HepG2 (cell line): Measurements from ENCODE around the gene SELENOH. TPM values are rescaled to one million over a fixed set of nuclear protein-coding genes. Genes with fewer than 3 reads are reported as not detected.

Experiments used
- ATAC-seq: fragments of 200-7000 bp; cut with Tn5 transposase; 3 replicates; pipeline ENCODE4 v1.9.1; 2020; ENCODE audit warnings: mild to moderate bottlenecking, moderate library complexity
- BruUV-seq: library from RNA; stranded (reverse); fragments of 400-500 nt; replicated peaks from 2 replicates; lab custom pipeline; 2021; lab: Mats Ljungman, UMichigan
- CTCF ChIA-PET: fragments of 300-600 bp; formaldehyde crosslinking; extraction: SDS; loops from one replicate; lab custom pipeline; 2021; ENCODE audit warnings: low total read pairs, inconsistent platforms, low intra/inter-chr PET ratio; lab: Yijun Ruan, JAX
- POLR2A ChIA-PET: fragments of 350-600 bp; sonication (Branson Sonifier 250); formaldehyde crosslinking; loops from one replicate; lab custom pipeline; 2020; ENCODE audit warnings: antibody characterized with exemption, inconsistent platforms; lab: Yijun Ruan, JAX
- DNase-seq: peaks from one replicate; pipeline ENCODE4 v3.0.0-alpha.2; 2015; ENCODE audit warnings: low spot score
- FAIRE-seq: peaks from 3 replicates; lab custom pipeline; 2011; peaks lifted over from hg19 to GRCh38; lab: Jason Lieb, UNC
- H2AFZ ChIP-seq: one replicate; pipeline ENCODE4 v1.6.1; 2011; ENCODE audit warnings: low read length, inconsistent platforms
- H3K27ac ChIP-seq: fragments of 300-600 bp; 3 replicates; pipeline ENCODE4 v1.8.0; 2011; ENCODE audit warnings: mixed run types, mild to moderate bottlenecking, mixed read lengths, low read length, inconsistent platforms; ENCODE audit not compliant: insufficient read depth; ENCODE audit errors: extremely low read length
- H3K27me3 ChIP-seq, 2 experiments: fragments of 200-600 bp in 1 of 2; 2 replicates in 1 of 2; 3 replicates in 1 of 2; pipeline versions ENCODE4 v1.6.0 to v1.8.0; 2011; ENCODE audit warnings: low read length in 2 of 2, mild to moderate bottlenecking in 2 of 2, moderate library complexity in 2 of 2, inconsistent platforms in 1 of 2; ENCODE audit not compliant: insufficient read depth in 2 of 2, control insufficient read depth in 1 of 2
- H3K36me3 ChIP-seq, 2 experiments: fragments of 200-600 bp in 1 of 2; replicated peaks in 1 of 2; 2 replicates in 1 of 2; 3 replicates in 1 of 2; pipeline versions ENCODE4 v1.5.1 to v1.8.0; 2011; ENCODE audit warnings: low read length in 2 of 2, inconsistent platforms in 1 of 2; ENCODE audit not compliant: insufficient read depth in 2 of 2, control insufficient read depth in 1 of 2
- H3K4me1 ChIP-seq: 2 replicates; pipeline ENCODE4 v1.5.1; 2012; ENCODE audit warnings: low read length, inconsistent platforms; ENCODE audit not compliant: insufficient read depth
- H3K4me2 ChIP-seq: 2 replicates; pipeline ENCODE4 v1.6.0; 2011; ENCODE audit warnings: low read depth, low read length, inconsistent platforms
- H3K4me3 ChIP-seq, 3 experiments: fragments of 200-600 bp in 1 of 3; sonication (generic), shearing (Covaris generic) in 1 of 3; replicated peaks in 1 of 3; 2 replicates each; pipeline ENCODE4 v1.5.1; 2011 to 2016; ENCODE audit warnings: low read length in 3 of 3, inconsistent platforms in 2 of 3, low read depth in 2 of 3, mild to moderate bottlenecking in 2 of 3, control low read depth in 1 of 3, mixed read lengths in 1 of 3; ENCODE audit not compliant: insufficient read depth in 1 of 3
- H3K79me2 ChIP-seq: one replicate; pipeline ENCODE4 v1.6.1; 2011; ENCODE audit warnings: low read length, inconsistent platforms; ENCODE audit not compliant: insufficient read depth
- H3K9ac ChIP-seq: 2 replicates; pipeline ENCODE4 v1.6.0; 2011; ENCODE audit warnings: mild to moderate bottlenecking, low read depth, low read length, inconsistent platforms; ENCODE audit not compliant: insufficient read depth
- H3K9me3 ChIP-seq: 2 replicates; pipeline ENCODE4 v1.5.1; 2012; ENCODE audit warnings: mild to moderate bottlenecking, low read length
- H4K20me1 ChIP-seq: 2 replicates; pipeline ENCODE4 v1.6.0; 2011; ENCODE audit warnings: inconsistent platforms, mild to moderate bottlenecking, low read length, moderate library complexity; ENCODE audit not compliant: insufficient read depth
- ZMYM4 ChIP-seq: sonication (generic); formaldehyde crosslinking; IDR thresholded peaks from 2 replicates; pipeline ENCODE4 v1.8.1; 2023; ENCODE audit warnings: mild to moderate bottlenecking, missing genetic modification reagents
- ZNF629 ChIP-seq: sonication (generic); formaldehyde crosslinking; conservative IDR thresholded peaks from 2 replicates; pipeline ENCODE4 v1.5.0; 2020; ENCODE audit warnings: missing genetic modification reagents
- ZNF83 ChIP-seq: sonication (generic); formaldehyde crosslinking; IDR thresholded peaks from 2 replicates; pipeline ENCODE4 v1.4.0; 2020; ENCODE audit warnings: missing genetic modification reagents, mild to moderate bottlenecking, borderline replicate concordance
- WGBS: methylation state at CpG from one replicate; pipeline ENCODE4 v1.1.6; 2017; ENCODE audit warnings: low lambda C conversion rate; 5-methylcytosine and 5-hydroxymethylcytosine counted together
- in situ Hi-C: cut with HindIII; loops from 2 replicates; pipeline ENCODE4 v1.10.0; 2017; ENCODE audit warnings: low pct_unique_long_range_greater_than_20kb; ENCODE audit not compliant: extremely low pct_ligation_motif_present
- intact Hi-C: fragments of 100-400 bp; cut with micrococcal nuclease; formaldehyde crosslinking; loops from one replicate; pipeline ENCODE4 v1.10.0; 2022; ENCODE audit not compliant: unreplicated experiment
- polyA plus RNA-seq, 8 experiments: library from polyadenylated mRNA; depleted of rRNA in 3 of 8; stranded (reverse) in 7 of 8; unstranded in 1 of 8; fragments of >200 nt; fragmentation: Illumina TruSeq in 4 of 8; extraction: Trizol in 4 of 8; gene quantifications; 2 replicates each; pipeline versions ENCODE4 v1.2.1 to v1.2.3, GENCODE V29; 2011 to 2016; ENCODE audit warnings: low read depth in 4 of 8, missing spikeins in 1 of 8, mixed read lengths in 1 of 8; ENCODE audit not compliant: insufficient read depth in 1 of 8
- total RNA-seq, 5 experiments: library from RNA; depleted of rRNA; stranded (reverse); fragments of >200 nt; fragmentation: Illumina TruSeq; extraction: Trizol; gene quantifications; 2 replicates each; pipeline ENCODE4 v1.2.3, GENCODE V29; 2016; ENCODE audit warnings: low read depth in 1 of 5
- TF ChIP-seq, protein P1 (sequence below), 2 experiments: sonication (generic) in 1 of 2; formaldehyde crosslinking in 1 of 2; IDR thresholded peaks; 2 replicates each; pipeline versions ENCODE4 v1.4.0 to v1.6.1; 2016 to 2020; ENCODE audit warnings: borderline replicate concordance in 1 of 2, low read depth in 1 of 2, mild to moderate bottlenecking in 1 of 2, missing genetic modification reagents in 1 of 2
- TF ChIP-seq, protein P2 (sequence below): sonication (generic); formaldehyde crosslinking; IDR thresholded peaks from 2 replicates; pipeline ENCODE4 v1.4.0; 2020; ENCODE audit warnings: missing genetic modification reagents

SELENOH gene
- total and polyA plus RNA-seq, 2 of the 13 experiments (the other 11 are each of a cell fraction or from before 2014, with no cell fraction given) = 27.2 to 77.4 TPM

DNA sequence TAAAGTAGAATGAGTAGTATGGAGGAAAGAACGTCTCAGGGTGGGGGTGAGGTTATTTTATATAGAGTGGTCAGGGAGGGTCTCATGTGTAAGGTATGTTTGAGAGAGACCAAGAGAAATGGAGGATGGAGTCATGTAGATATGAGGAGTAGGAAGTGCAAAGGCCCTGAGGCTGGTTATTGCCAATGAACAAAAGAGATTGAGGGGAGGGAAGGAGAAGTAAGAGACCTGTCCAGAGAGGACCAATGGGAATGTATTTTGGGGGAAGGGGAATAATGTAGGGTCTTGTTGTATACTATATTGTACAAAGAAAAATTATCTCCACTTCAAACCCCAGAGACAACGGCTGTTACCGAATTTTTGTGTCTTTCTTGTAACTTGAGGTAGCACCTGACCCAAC lies 30.1 kb downstream of the SELENOH start (continued):
- TF ChIP-seq, protein P1, sequence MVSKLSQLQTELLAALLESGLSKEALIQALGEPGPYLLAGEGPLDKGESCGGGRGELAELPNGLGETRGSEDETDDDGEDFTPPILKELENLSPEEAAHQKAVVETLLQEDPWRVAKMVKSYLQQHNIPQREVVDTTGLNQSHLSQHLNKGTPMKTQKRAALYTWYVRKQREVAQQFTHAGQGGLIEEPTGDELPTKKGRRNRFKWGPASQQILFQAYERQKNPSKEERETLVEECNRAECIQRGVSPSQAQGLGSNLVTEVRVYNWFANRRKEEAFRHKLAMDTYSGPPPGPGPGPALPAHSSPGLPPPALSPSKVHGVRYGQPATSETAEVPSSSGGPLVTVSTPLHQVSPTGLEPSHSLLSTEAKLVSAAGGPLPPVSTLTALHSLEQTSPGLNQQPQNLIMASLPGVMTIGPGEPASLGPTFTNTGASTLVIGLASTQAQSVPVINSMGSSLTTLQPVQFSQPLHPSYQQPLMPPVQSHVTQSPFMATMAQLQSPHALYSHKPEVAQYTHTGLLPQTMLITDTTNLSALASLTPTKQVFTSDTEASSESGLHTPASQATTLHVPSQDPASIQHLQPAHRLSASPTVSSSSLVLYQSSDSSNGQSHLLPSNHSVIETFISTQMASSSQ (IDR thresholded peaks at IDR 0.05; ENCODE audit: low read depth) = no peak
- TF ChIP-seq, protein P1 (CRISPR knock-in tag; IDR thresholded peaks at IDR 0.05; ENCODE audit: borderline replicate concordance) = no peak
- no peak for TF ChIP-seq ZMYM4
- TF ChIP-seq, all 625 proteins: peak for 0

DNA sequence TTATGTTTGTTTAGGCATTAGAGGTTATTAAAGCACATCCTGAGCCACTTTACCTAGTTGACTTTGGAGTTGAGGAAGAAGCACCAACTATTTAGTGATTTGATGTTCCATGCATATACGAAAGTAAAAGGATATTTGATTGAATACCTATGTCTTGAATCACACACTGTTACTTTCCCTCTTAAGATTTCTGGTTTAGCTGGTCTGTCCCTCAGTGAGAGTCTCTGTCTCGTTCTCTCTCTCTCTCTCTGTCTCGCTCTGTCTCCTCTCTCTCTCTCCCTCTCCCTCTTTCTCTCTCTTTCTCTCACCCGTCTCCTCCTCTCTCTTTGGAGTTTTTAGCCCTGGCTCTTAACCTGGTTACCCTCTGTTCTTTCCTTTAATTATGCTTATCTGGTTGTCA lies 31.3 kb downstream of the SELENOH start:
- 88% methylated on average over 4 of the region's 4 CpGs for WGBS
- CTCF ChIA-PET = no interaction called here
- peaks cover 96% of the 10 kb centered on the region for H3K4me1 ChIP-seq
- no peak overlapping the region for H3K4me2 ChIP-seq
- TF ChIP-seq ZNF629 (CRISPR knock-in tag) (no peak), ZNF83 (CRISPR knock-in tag) (no peak)
- TF ChIP-seq, protein P2, sequence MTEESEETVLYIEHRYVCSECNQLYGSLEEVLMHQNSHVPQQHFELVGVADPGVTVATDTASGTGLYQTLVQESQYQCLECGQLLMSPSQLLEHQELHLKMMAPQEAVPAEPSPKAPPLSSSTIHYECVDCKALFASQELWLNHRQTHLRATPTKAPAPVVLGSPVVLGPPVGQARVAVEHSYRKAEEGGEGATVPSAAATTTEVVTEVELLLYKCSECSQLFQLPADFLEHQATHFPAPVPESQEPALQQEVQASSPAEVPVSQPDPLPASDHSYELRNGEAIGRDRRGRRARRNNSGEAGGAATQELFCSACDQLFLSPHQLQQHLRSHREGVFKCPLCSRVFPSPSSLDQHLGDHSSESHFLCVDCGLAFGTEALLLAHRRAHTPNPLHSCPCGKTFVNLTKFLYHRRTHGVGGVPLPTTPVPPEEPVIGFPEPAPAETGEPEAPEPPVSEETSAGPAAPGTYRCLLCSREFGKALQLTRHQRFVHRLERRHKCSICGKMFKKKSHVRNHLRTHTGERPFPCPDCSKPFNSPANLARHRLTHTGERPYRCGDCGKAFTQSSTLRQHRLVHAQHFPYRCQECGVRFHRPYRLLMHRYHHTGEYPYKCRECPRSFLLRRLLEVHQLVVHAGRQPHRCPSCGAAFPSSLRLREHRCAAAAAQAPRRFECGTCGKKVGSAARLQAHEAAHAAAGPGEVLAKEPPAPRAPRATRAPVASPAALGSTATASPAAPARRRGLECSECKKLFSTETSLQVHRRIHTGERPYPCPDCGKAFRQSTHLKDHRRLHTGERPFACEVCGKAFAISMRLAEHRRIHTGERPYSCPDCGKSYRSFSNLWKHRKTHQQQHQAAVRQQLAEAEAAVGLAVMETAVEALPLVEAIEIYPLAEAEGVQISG (CRISPR knock-in tag) = no peak
- no peak overlapping the region for H3K4me3 ChIP-seq
- in situ Hi-C loops = no loop called here
- H2AFZ ChIP-seq = no peak overlapping the region
- POLR2A ChIA-PET = interaction anchor here (0.7 to 11.1 kb wide), 2 partner anchors 8 to 27 kb away, joined by 4 to 215 read pairs; partner anchors contain the start of gene CTNND1
- H3K9me3 ChIP-seq = no peaks in the 10 kb centered on the region
- peaks cover 55% of the 10 kb centered on the region for H4K20me1 ChIP-seq
- H3K27me3 ChIP-seq = no peaks in the 10 kb centered on the region
- no peak overlapping the region for H3K9ac ChIP-seq
- FAIRE-seq (no peak), DNase-seq (no peak), ATAC-seq (no peak)
- BruUV-seq = no TSS peak
- no peaks in the 10 kb centered on the region; a peak in 4 of 5 replicates for H3K36me3 ChIP-seq
- H3K27ac ChIP-seq = no peak overlapping the region
- intact Hi-C loops = no loop called here
- peaks cover 92% of the 10 kb centered on the region for H3K79me2 ChIP-seq
